Superior temporal gyrus (tissue), 1 donor: ENCODE data around the gene KIAA0232.
A peak's percentile ranks its signal among the peaks of the same experiment; 100 is the strongest.
"Not testable (repeated sequence)": the region's sequence is repeated elsewhere in the genome, so short reads cannot be mapped to it uniquely, and the experiment has no call there.

Source experiments
- DNase-seq: peaks from one replicate; pipeline ENCODE4 v3.0.0-alpha.2; 2016; ENCODE audit errors: extremely low spot score

The KIAA0232 gene

GRCh38 chr4:6880691-6881090, 98.2 kb downstream of the KIAA0232 start:
- no peak for DNase-seq

- DNase-seq = no peak
These were observed 99.4 kb downstream of the KIAA0232 start for GRCh38 chr4:6881908-6882307.

- no peak for DNase-seq
These were observed 101.9 kb downstream of the KIAA0232 start for GRCh38 chr4:6884341-6884870.

- peak; percentile 91 for DNase-seq
These were observed 103.5 kb downstream of the KIAA0232 start for GRCh38 chr4:6885953-6886557.

- DNase-seq = no peak
These were observed 104.4 kb downstream of the KIAA0232 start for GRCh38 chr4:6886886-6887285.

GRCh38 chr4:6887591-6888371, 105.3 kb downstream of the KIAA0232 start:
- no peak for DNase-seq

- no peak for DNase-seq
These were observed 106.1 kb downstream of the KIAA0232 start for GRCh38 chr4:6888506-6889071.

- DNase-seq = no peak
These were observed 106.7 kb downstream of the KIAA0232 start for GRCh38 chr4:6889101-6889735.

- no peak for DNase-seq
These were observed 107.3 kb downstream of the KIAA0232 start for GRCh38 chr4:6889736-6890324.

GRCh38 chr4:6890358-6890757, 107.8 kb downstream of the KIAA0232 start:
- DNase-seq = no peak

GRCh38 chr4:6890971-6891370, 108.4 kb downstream of the KIAA0232 start:
- DNase-seq = not testable (repeated sequence)

GRCh38 chr4:6891436-6892170, 109.1 kb downstream of the KIAA0232 start:
- no peak for DNase-seq

GRCh38 chr4:6892190-6892908, 109.8 kb downstream of the KIAA0232 start:
- DNase-seq = no peak

GRCh38 chr4:6892909-6893202, 110.3 kb downstream of the KIAA0232 start:
- no peak for DNase-seq

- DNase-seq = no peak
These were observed 111.0 kb downstream of the KIAA0232 start for GRCh38 chr4:6893449-6894085.

GRCh38 chr4:6894086-6894478, 111.6 kb downstream of the KIAA0232 start:
- DNase-seq = no peak

- DNase-seq = no peak
These were observed 112.3 kb downstream of the KIAA0232 start for GRCh38 chr4:6894528-6895498.

- no peak for DNase-seq
These were observed 113.5 kb downstream of the KIAA0232 start for GRCh38 chr4:6896035-6896434.

GRCh38 chr4:6898763-6899162, 116.2 kb downstream of the KIAA0232 start:
- no peak for DNase-seq
